KOPT-K1 (cell line): ENCODE data around the gene PLXDC2.

Source experiments
- H3K27ac ChIP-seq: fragments of 200-600 bp; sonication (generic); 2 replicates; pipeline ENCODE4 v1.5.1; 2016; ENCODE audit warnings: antibody characterized with exemption, mild to moderate bottlenecking, low read depth, low read length; ENCODE audit not compliant: poor library complexity, severe bottlenecking
- H3K36me3 ChIP-seq: fragments of 200-600 bp; sonication (generic); 2 replicates; pipeline ENCODE4 v1.5.1; 2017; ENCODE audit warnings: antibody characterized with exemption, mild to moderate bottlenecking, low read length, moderate library complexity; ENCODE audit not compliant: insufficient read depth
- H3K9me3 ChIP-seq: fragments of 200-600 bp; sonication (generic); 2 replicates; pipeline ENCODE4 v1.5.1; 2017; ENCODE audit warnings: antibody characterized with exemption, low read length, mild to moderate bottlenecking; ENCODE audit not compliant: insufficient read depth, poor library complexity, severe bottlenecking

Gene PLXDC2

GRCh38 chr10:20234579-20234978, 418.3 kb downstream of the PLXDC2 start:
- H3K9me3 ChIP-seq: no peaks in the 10 kb centered on the region
- H3K27ac ChIP-seq: no peak overlapping the region
- no peaks in the 10 kb centered on the region for H3K36me3 ChIP-seq

- Histone ChIP-seq H3K9me3 (no peaks in the 10 kb centered on the region), H3K27ac (no peak overlapping the region), H3K36me3 (no peaks in the 10 kb centered on the region)
These were observed 420.9 kb downstream of the PLXDC2 start for GRCh38 chr10:20237091-20237570.

GRCh38 chr10:20237586-20237985, 421.4 kb downstream of the PLXDC2 start:
- Histone ChIP-seq H3K27ac (no peak overlapping the region), H3K36me3 (no peaks in the 10 kb centered on the region), H3K9me3 (no peaks in the 10 kb centered on the region)

- H3K27ac ChIP-seq: no peak overlapping the region
- no peaks in the 10 kb centered on the region for H3K36me3 ChIP-seq
- H3K9me3 ChIP-seq: no peaks in the 10 kb centered on the region
These were observed 424.4 kb downstream of the PLXDC2 start for GRCh38 chr10:20240643-20241042.

- Histone ChIP-seq H3K36me3 (no peaks in the 10 kb centered on the region), H3K9me3 (no peaks in the 10 kb centered on the region), H3K27ac (no peak overlapping the region)
These were observed 431.2 kb downstream of the PLXDC2 start for GRCh38 chr10:20247454-20247853.

- H3K9me3 ChIP-seq: no peaks in the 10 kb centered on the region
- no peak overlapping the region for H3K27ac ChIP-seq
- no peaks in the 10 kb centered on the region for H3K36me3 ChIP-seq
These were observed 431.9 kb downstream of the PLXDC2 start for GRCh38 chr10:20247891-20248708.

GRCh38 chr10:20254078-20254477, 437.8 kb downstream of the PLXDC2 start:
- Histone ChIP-seq H3K27ac (no peak overlapping the region), H3K36me3 (no peaks in the 10 kb centered on the region), H3K9me3 (no peaks in the 10 kb centered on the region)

GRCh38 chr10:20254497-20254896, 438.3 kb downstream of the PLXDC2 start:
- Histone ChIP-seq H3K9me3 (no peaks in the 10 kb centered on the region), H3K36me3 (no peaks in the 10 kb centered on the region), H3K27ac (no peak overlapping the region)

- no peaks in the 10 kb centered on the region for H3K36me3 ChIP-seq
- no peak overlapping the region for H3K27ac ChIP-seq
These were observed 440.7 kb downstream of the PLXDC2 start for GRCh38 chr10:20256969-20257368.

GRCh38 chr10:20257422-20257821, 441.2 kb downstream of the PLXDC2 start:
- H3K27ac ChIP-seq: no peak overlapping the region
- no peaks in the 10 kb centered on the region for H3K9me3 ChIP-seq
- no peaks in the 10 kb centered on the region for H3K36me3 ChIP-seq

More at GRCh38 chr10:20256969-20257368, 440.7 kb downstream of the PLXDC2 start:
- no peaks in the 10 kb centered on the region for H3K9me3 ChIP-seq

GRCh38 chr10:20265146-20265545, 448.9 kb downstream of the PLXDC2 start:
- H3K36me3 ChIP-seq: no peaks in the 10 kb centered on the region
- H3K9me3 ChIP-seq: no peaks in the 10 kb centered on the region
- H3K27ac ChIP-seq: no peak overlapping the region

GRCh38 chr10:20267734-20268133, 451.5 kb downstream of the PLXDC2 start:
- Histone ChIP-seq H3K27ac (no peak overlapping the region), H3K36me3 (no peaks in the 10 kb centered on the region)

GRCh38 chr10:20271490-20271889, 455.3 kb downstream of the PLXDC2 start:
- H3K27ac ChIP-seq: no peak overlapping the region
- no peaks in the 10 kb centered on the region for H3K36me3 ChIP-seq
- H3K9me3 ChIP-seq: no peaks in the 10 kb centered on the region

More at GRCh38 chr10:20267734-20268133, 451.5 kb downstream of the PLXDC2 start:
- no peaks in the 10 kb centered on the region for H3K9me3 ChIP-seq

- Histone ChIP-seq H3K36me3 (no peaks in the 10 kb centered on the region), H3K27ac (no peak overlapping the region), H3K9me3 (no peaks in the 10 kb centered on the region)
These were observed 456.4 kb downstream of the PLXDC2 start for GRCh38 chr10:20272608-20273007.

GRCh38 chr10:20274571-20274970, 458.3 kb downstream of the PLXDC2 start:
- Histone ChIP-seq H3K9me3 (no peaks in the 10 kb centered on the region), H3K27ac (no peak overlapping the region), H3K36me3 (no peaks in the 10 kb centered on the region)
